ENCODE data around the gene MMP14. TPM values are rescaled to one million over a fixed set of nuclear protein-coding genes. Genes with fewer than 3 reads are reported as not detected.

MMP14 gene
- total and polyA plus RNA-seq, 2 of the 13 experiments (the other 11 are each of a cell fraction or from before 2014, with no cell fraction given): 5.2 to 9.8 TPM

GRCh38 chr14:22829661-22830442, 6.5 kb upstream of the MMP14 start, which contains the start of gene MRPL52 (continued):
- TF ChIP-seq PRDM10 (CRISPR knock-in tag; IDR thresholded peaks at IDR 0.05; ENCODE audit: low read depth): peak; percentile 44; the same call in 1 of the 2 replicates
- no peak for TF ChIP-seq DNMT1 (CRISPR knock-in tag; IDR thresholded peaks at IDR 0.05)
- TF ChIP-seq MTA1 (CRISPR knock-in tag; IDR thresholded peaks at IDR 0.05; ENCODE audit: borderline replicate concordance): peak; percentile 82; the same call in 1 of the 2 replicates
- TF ChIP-seq ZNF576 (CRISPR knock-in tag; IDR thresholded peaks at IDR 0.05): no peak
- TF ChIP-seq MEF2D (CRISPR knock-in tag; IDR thresholded peaks at IDR 0.05): peak; percentile 84
- no peak for TF ChIP-seq SRF (IDR thresholded peaks at IDR 0.05; ENCODE audit: low read depth, low read length)
- TF ChIP-seq TAF1 (CRISPR knock-in tag; IDR thresholded peaks at IDR 0.05): peak; percentile 92
- TF ChIP-seq RCOR2 (CRISPR knock-in tag; IDR thresholded peaks at IDR 0.05): 0 out of 2 replicates have a peak, but pooled peaks have one; percentile 68
- no peak for TF ChIP-seq CCAR2 (optimal IDR thresholded peaks at IDR 0.05; ENCODE audit: low read depth, low read length)
- peak in 1 of 2 experiments; percentile 69; a peak in 1 of 4 replicates for TF ChIP-seq EP300 (IDR thresholded peaks at IDR 0.05; ENCODE audit: low read depth in 2 of 2, low read length in 2 of 2)
- TF ChIP-seq EP300 (CRISPR knock-in tag; IDR thresholded peaks at IDR 0.05; ENCODE audit: borderline replicate concordance): peak; percentile 23; the same call in 1 of the 2 replicates
- no peak; the same call in 1 of the 2 replicates for TF ChIP-seq HOXA5 (CRISPR knock-in tag; IDR thresholded peaks at IDR 0.05)
- no peak for TF ChIP-seq ZNF740 (CRISPR knock-in tag; IDR thresholded peaks at IDR 0.05)
- no peak for TF ChIP-seq SOX6 (IDR thresholded peaks at IDR 0.05)
- TF ChIP-seq SOX6 (CRISPR knock-in tag; IDR thresholded peaks at IDR 0.05): peak; percentile 71
- TF ChIP-seq SMARCC2 (IDR thresholded peaks at IDR 0.05): no peak
- TF ChIP-seq ATRX (CRISPR knock-in tag; IDR thresholded peaks at IDR 0.05; ENCODE audit: borderline replicate concordance): no peak
- 0 out of 2 replicates have a peak, but pooled peaks have one; percentile 57 for TF ChIP-seq ZNF549 (CRISPR knock-in tag; IDR thresholded peaks at IDR 0.05)
- TF ChIP-seq MXD3 (CRISPR knock-in tag; IDR thresholded peaks at IDR 0.05): peak; percentile 89
- no peak for TF ChIP-seq KAT2B (IDR thresholded peaks at IDR 0.05; ENCODE audit: borderline replicate concordance, low read depth, low read length)
- no peak; the same call in 1 of the 2 replicates for TF ChIP-seq ZMYM3 (CRISPR knock-in tag; IDR thresholded peaks at IDR 0.05)
- peak; percentile 96 for TF ChIP-seq NFRKB (IDR thresholded peaks at IDR 0.05)
- TF ChIP-seq ZMAT5 (CRISPR knock-in tag; IDR thresholded peaks at IDR 0.05; ENCODE audit: borderline replicate concordance, low read depth): no peak
- no peak for TF ChIP-seq DDIT3 (CRISPR knock-in tag; IDR thresholded peaks at IDR 0.05)
- peak; percentile 96 for TF ChIP-seq SIN3A (IDR thresholded peaks at IDR 0.05; ENCODE audit: borderline replicate concordance, low read depth, low read length)
